ENCODE measurements around the gene DOHH.
"Not testable (repeated sequence)": the region's sequence is repeated elsewhere in the genome, so short reads cannot be mapped to it uniquely, and the experiment has no call there.

The DOHH gene

GRCh38 chr19:3452942-3453214 is 47.6 kb downstream of the DOHH start:
- H3K9me3 Mint-ChIP-seq; H3K4me3 Mint-ChIP-seq; H3K27me3 Mint-ChIP-seq; H3K27ac Mint-ChIP-seq; DNase-seq (ENCODE audit: low spot score in 2 of 2); H3K4me1 Mint-ChIP-seq; ATAC-seq (ENCODE audit: low read depth): not testable (repeated sequence)
- peaks cover 12% of the 10 kb centered on the region for H3K36me3 Mint-ChIP-seq

- ATAC-seq (ENCODE audit: low read depth) (no peak), DNase-seq (ENCODE audit: low spot score in 2 of 2) (no peak)
- H3K4me3 Mint-ChIP-seq: no peak overlapping the region
- H3K27ac Mint-ChIP-seq: no peak overlapping the region
- no peaks in the 10 kb centered on the region for H3K27me3 Mint-ChIP-seq
- peaks cover 2% of the 10 kb centered on the region for H3K4me1 Mint-ChIP-seq
- H3K36me3 Mint-ChIP-seq: peaks cover 12% of the 10 kb centered on the region
- H3K9me3 Mint-ChIP-seq: no peaks in the 10 kb centered on the region
These were observed 48.1 kb downstream of the DOHH start for GRCh38 chr19:3452171-3452941.

DNA sequence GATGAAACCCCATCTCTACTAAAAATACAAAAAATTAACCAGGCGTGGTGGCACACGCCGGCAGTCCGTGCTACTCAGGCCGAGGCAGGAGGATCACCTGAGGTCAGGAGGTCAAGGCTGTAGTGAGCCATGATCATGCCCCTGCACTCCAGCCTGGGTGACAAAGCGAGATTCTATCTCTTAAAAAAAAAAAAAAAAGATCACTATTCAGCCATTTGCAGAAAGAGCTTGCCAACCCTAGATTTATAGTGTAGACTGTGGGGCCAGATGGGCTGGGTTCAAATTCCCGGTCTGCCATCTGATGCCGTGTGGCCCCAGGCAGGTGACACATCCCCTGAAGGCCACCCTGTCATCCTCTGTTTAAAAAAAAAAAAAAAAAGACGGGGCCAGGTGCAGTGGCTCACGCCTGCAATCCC is 49.0 kb downstream of the DOHH start:
- peaks cover 12% of the 10 kb centered on the region for H3K36me3 Mint-ChIP-seq
- peaks cover 2% of the 10 kb centered on the region for H3K4me1 Mint-ChIP-seq
- ATAC-seq (ENCODE audit: low read depth): no peak

DNA sequence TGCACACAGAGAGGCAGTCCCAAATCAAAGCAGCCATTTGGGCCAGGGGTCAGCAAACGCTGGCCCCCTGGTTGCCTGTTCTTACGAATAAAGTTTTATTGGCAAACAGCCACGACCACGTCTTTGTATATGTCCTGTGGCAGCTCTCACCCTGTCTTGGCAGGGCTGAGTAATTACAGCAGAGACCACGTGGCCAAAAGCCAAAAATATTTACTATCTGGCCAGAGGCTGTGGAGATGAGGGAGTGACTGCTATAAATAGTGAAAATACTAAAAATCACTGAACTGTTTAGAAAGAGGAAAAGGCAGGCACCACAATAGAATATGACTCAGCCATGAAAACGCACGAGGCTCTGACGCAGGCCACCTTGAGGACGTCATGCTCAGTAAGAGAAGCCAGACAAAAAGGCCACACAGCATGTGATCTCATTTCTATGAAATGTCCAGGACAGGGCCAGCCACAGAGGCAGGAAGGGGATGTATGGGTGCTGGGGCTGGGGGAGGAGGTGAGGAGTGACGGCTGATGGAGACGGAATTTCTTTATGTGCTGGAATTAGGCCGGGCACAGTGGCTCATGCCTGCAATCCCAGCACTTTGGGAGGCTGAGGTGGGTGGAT is 49.6 kb downstream of the DOHH start:
- H3K27me3 Mint-ChIP-seq: no peaks in the 10 kb centered on the region
- H3K4me1 Mint-ChIP-seq: peaks cover 2% of the 10 kb centered on the region
- no peak overlapping the region for H3K4me3 Mint-ChIP-seq
- ATAC-seq (ENCODE audit: low read depth): peak; percentile 41
- no peak overlapping the region for H3K27ac Mint-ChIP-seq
- no peaks in the 10 kb centered on the region for H3K9me3 Mint-ChIP-seq
- peaks cover 12% of the 10 kb centered on the region for H3K36me3 Mint-ChIP-seq
- no peak for DNase-seq (ENCODE audit: low spot score in 2 of 2)

More for the DNA sequence above, 49.0 kb downstream of the DOHH start:
- no peak for DNase-seq (ENCODE audit: low spot score in 2 of 2)
- Mint-ChIP-seq H3K27me3 (no peaks in the 10 kb centered on the region), H3K27ac (no peak overlapping the region), H3K4me3 (no peak overlapping the region), H3K9me3 (no peaks in the 10 kb centered on the region)

DNA sequence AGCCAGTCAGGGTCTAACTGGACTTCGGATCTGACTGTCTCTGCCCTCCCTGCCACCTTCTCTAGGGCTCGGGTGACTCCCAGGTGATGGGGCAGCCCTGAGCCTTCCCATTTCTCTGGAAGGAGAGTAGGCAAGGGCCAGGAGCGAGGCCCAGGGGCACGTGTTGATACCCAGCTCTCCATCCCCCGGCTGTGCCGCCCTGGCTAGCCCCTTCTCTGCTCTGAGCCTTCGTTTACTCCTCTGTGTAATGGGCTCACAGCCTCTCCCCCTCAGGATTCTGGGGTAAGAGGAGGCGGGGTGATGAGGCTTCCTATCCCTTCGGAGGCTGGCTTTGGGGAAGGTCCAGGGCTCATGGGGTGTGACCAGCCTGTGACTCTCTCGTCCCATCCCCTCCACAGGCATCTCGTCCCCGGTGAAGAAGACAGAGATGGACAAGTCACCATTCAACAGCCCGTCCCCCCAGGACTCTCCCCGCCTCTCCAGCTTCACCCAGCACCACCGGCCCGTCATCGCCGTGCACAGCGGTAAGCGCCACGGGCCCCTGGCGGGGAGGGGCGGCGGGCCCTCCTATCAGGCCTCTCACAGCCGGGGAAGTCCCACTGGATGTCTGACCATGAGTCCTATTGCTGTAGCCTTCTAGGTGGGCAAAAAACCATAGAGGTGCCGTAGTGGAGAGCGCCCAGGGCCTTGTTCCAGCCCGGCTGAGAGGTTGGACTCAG is 51.7 kb downstream of the DOHH start:
- H3K4me1 Mint-ChIP-seq: peaks cover 2% of the 10 kb centered on the region
- H3K36me3 Mint-ChIP-seq: peaks cover 14% of the 10 kb centered on the region
- no peaks in the 10 kb centered on the region for H3K27me3 Mint-ChIP-seq
- H3K27ac Mint-ChIP-seq: no peak overlapping the region
- no peak overlapping the region for H3K4me3 Mint-ChIP-seq
- DNase-seq (ENCODE audit: low spot score in 2 of 2): no peak
- no peak for ATAC-seq (ENCODE audit: low read depth)
- no peaks in the 10 kb centered on the region for H3K9me3 Mint-ChIP-seq

DNA sequence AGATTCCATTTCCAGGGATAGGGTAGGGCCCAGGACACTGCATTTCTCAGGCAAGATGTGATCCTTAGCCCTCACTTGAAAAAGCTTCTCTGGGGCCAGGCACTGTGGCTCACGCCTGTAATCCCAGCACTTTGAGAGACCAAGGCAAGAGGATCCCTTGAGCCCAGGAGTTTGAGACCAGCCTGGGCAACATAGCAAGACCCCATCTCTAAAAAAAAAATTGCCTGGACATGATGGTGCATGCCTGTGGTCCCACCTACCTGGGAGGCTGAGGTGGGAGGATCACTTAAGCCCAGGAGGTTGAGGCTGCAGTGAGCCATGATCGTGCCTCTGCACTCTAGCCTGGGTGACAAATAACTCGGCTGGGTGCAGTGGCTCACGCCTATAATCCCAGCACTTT is 53.8 kb downstream of the DOHH start:
- not testable (repeated sequence) for H3K4me3 Mint-ChIP-seq; H3K27me3 Mint-ChIP-seq; H3K27ac Mint-ChIP-seq; H3K36me3 Mint-ChIP-seq; H3K9me3 Mint-ChIP-seq; DNase-seq (ENCODE audit: low spot score in 2 of 2); H3K4me1 Mint-ChIP-seq; ATAC-seq (ENCODE audit: low read depth)

DNA sequence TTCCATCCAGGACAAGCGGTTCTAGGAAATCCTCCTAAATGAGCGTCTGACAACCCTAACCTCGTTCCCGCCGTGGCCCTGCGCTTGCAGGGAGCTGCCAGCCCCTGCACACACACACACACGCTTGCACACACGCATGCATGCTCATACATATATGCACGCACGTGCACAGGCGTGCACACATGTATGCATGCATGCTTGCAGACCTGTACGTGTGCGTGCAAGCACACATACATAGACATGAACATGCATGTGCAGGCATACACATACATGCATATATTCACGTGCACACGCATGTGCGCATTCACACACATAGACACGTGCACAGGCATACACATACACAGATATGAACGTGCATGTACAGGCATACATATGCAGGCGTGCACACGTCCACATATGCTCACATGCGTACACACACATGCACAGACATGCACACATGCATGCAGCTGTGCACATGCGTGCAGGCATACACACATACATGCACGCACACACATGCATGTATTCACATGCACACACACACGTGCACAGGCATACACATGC is 55.7 kb downstream of the DOHH start:
- no peaks in the 10 kb centered on the region for H3K9me3 Mint-ChIP-seq
- DNase-seq (ENCODE audit: low spot score in 2 of 2) (no peak), ATAC-seq (ENCODE audit: low read depth) (no peak)
- no peaks in the 10 kb centered on the region for H3K4me1 Mint-ChIP-seq
- no peak overlapping the region for H3K4me3 Mint-ChIP-seq
- H3K27me3 Mint-ChIP-seq: no peaks in the 10 kb centered on the region
- H3K36me3 Mint-ChIP-seq: peaks cover 2% of the 10 kb centered on the region
- no peak overlapping the region for H3K27ac Mint-ChIP-seq

DNA sequence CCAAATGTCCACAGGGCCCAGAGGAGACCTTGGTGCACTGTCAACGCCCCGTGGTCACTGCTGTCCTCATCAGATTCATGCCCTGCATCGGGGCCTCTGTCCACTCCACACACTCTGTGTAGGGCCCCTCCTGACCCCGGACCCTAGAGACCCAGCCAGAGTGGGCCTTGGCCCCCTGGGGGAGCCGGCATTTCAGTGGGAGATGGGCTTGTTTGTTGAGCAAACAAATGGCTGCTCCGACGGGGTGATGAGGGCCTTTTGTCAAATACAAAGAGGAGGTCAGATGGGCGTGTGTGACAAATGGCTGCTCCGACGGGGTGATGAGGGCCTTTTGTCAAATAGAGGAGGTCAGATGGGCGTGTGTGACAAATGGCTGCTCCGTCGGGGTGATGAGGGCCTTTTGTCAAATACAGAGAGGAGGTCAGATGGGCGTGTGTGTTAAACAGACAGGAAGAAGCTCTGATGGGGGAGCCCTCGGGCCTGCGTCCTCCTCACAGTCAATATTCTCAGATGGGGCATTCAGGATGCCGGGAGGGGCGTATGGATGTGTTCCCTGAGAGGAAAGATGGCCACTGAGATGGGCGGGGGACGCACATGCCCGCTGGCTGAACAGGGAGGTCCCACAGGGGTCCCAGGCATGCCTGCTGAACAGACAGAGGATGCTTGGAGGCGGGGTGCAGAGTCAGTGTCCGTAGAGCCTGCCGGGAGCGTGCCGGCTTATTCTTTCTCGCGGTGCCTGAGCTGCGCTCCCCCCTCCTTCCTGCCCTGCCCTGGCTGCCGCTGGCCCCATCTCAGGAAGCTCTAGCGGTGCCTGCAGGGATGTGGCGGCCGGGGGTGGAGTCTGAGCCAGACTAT is 56.4 kb downstream of the DOHH start:
- no peak for ATAC-seq (ENCODE audit: low read depth)
- Mint-ChIP-seq H3K9me3 (no peaks in the 10 kb centered on the region), H3K27ac (no peak overlapping the region), H3K27me3 (no peaks in the 10 kb centered on the region), H3K36me3 (peaks cover 2% of the 10 kb centered on the region), H3K4me3 (no peak overlapping the region), H3K4me1 (no peaks in the 10 kb centered on the region)
- no peak for DNase-seq (ENCODE audit: low spot score in 2 of 2)

- no peak overlapping the region for H3K27ac Mint-ChIP-seq
- DNase-seq (ENCODE audit: low spot score in 2 of 2) (no peak), ATAC-seq (ENCODE audit: low read depth) (no peak)
- no peaks in the 10 kb centered on the region for H3K27me3 Mint-ChIP-seq
- H3K36me3 Mint-ChIP-seq: peaks cover 2% of the 10 kb centered on the region
- no peak overlapping the region for H3K4me3 Mint-ChIP-seq
- H3K9me3 Mint-ChIP-seq: no peaks in the 10 kb centered on the region
- H3K4me1 Mint-ChIP-seq: no peaks in the 10 kb centered on the region
These were observed 57.9 kb downstream of the DOHH start for GRCh38 chr19:3442487-3443071.

GRCh38 chr19:3441986-3442329 is 58.5 kb downstream of the DOHH start:
- Mint-ChIP-seq H3K36me3 (peaks cover 2% of the 10 kb centered on the region), H3K9me3 (no peaks in the 10 kb centered on the region), H3K4me3 (no peak overlapping the region), H3K4me1 (no peaks in the 10 kb centered on the region), H3K27me3 (no peaks in the 10 kb centered on the region), H3K27ac (no peak overlapping the region)
- DNase-seq (ENCODE audit: low spot score in 2 of 2): no peak
- no peak for ATAC-seq (ENCODE audit: low read depth)

- Mint-ChIP-seq H3K27me3 (no peaks in the 10 kb centered on the region), H3K4me3 (no peak overlapping the region), H3K9me3 (no peaks in the 10 kb centered on the region), H3K4me1 (no peaks in the 10 kb centered on the region), H3K36me3 (peaks cover 2% of the 10 kb centered on the region), H3K27ac (no peak overlapping the region)
- DNase-seq (ENCODE audit: low spot score in 2 of 2) (no peak), ATAC-seq (ENCODE audit: low read depth) (no peak)
These were observed 59.1 kb downstream of the DOHH start for GRCh38 chr19:3441089-3441985.
